Measurements from ENCODE around the gene HIRA.

DNA sequence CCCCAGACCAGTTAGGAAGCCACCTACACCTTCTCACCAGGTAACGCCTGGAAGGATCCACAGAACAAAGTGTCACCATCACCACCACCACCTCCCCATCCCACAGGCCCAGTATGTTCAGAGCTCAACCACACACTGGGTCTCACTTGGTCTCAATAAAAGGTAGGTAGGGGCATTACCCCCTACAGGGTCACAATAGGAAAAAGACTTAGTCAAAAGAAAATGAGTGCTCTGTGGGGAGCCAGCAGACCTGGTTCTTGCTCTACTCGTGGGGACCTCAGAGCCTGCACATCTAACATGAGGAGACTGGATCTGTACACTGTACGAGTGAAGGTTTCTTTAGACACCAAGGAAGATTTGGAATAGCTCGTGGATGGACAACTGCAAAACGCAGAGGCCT lies 49.3 kb downstream of the HIRA start:
- no peak for TF ChIP-seq CTCF (IDR thresholded peaks at IDR 0.05; ENCODE audit: low read depth, low read length, poor library complexity, severe bottlenecking)
- TF ChIP-seq EZH2phosphoT487 (IDR thresholded peaks at IDR 0.05; ENCODE audit: borderline replicate concordance, low read length): no peak

Measured in DOHH2 (cell line).